ENCODE measurements around the gene PCDHGA5.
"Not testable (repeated sequence)": the region's sequence is repeated elsewhere in the genome, so short reads cannot be mapped to it uniquely, and the experiment has no call there.

- TF ChIP-seq, protein P1, sequence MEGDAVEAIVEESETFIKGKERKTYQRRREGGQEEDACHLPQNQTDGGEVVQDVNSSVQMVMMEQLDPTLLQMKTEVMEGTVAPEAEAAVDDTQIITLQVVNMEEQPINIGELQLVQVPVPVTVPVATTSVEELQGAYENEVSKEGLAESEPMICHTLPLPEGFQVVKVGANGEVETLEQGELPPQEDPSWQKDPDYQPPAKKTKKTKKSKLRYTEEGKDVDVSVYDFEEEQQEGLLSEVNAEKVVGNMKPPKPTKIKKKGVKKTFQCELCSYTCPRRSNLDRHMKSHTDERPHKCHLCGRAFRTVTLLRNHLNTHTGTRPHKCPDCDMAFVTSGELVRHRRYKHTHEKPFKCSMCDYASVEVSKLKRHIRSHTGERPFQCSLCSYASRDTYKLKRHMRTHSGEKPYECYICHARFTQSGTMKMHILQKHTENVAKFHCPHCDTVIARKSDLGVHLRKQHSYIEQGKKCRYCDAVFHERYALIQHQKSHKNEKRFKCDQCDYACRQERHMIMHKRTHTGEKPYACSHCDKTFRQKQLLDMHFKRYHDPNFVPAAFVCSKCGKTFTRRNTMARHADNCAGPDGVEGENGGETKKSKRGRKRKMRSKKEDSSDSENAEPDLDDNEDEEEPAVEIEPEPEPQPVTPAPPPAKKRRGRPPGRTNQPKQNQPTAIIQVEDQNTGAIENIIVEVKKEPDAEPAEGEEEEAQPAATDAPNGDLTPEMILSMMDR (IDR thresholded peaks at IDR 0.05; ENCODE audit: control extremely low read depth in 1 of 3, insufficient read depth in 1 of 3, low read depth in 1 of 3, low read length in 3 of 3), result peak; percentile 72 to 91 (median 78)
- not testable (repeated sequence) for TF ChIP-seq MAFK (IDR thresholded peaks at IDR 0.05; ENCODE audit: low read depth, low read length)
- peak in 1 of 2 experiments; percentile 30; a peak in 1 of 3 replicates for TF ChIP-seq POLR2A (IDR thresholded peaks at IDR 0.05; ENCODE audit: control extremely low read depth in 1 of 2, low read depth in 2 of 2, low read length in 2 of 2)
These were observed 44.0 kb downstream of the PCDHGA5 start, which contains the start of gene PCDHGB6 for GRCh38 chr5:141407790-141408505.

Measured in H1 (cell line).